NK-92 (cell line): ENCODE measurements around the gene BNIP5.
"Not testable (repeated sequence)": the region's sequence is repeated elsewhere in the genome, so short reads cannot be mapped to it uniquely, and the experiment has no call there.

ENCODE experiments used
- DNase-seq: peaks from one replicate; lab custom pipeline; 2025; ENCODE audit not compliant: unreplicated experiment; lab: John Stamatoyannopoulos, UW

Gene BNIP5

DNA sequence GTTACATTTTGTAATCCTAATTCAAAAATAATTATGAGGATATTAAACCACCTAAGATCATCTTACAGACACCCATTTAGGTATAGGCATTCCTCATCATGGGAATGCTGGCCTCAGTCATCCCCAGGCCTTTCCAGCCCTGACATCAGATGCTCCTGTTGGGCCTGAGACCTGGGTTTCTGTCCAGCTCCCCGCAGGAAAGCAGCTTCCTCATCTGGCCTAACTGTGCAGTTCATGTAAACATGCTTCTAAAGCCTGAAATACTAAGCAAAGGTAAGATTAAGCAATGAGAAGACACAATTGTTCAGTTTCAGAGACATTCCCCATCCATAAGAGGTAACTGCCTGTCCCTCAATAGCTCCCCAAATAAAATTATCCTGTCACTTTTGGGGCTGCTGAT is 31.7 kb upstream of the BNIP5 start:
- no peak for DNase-seq

DNA sequence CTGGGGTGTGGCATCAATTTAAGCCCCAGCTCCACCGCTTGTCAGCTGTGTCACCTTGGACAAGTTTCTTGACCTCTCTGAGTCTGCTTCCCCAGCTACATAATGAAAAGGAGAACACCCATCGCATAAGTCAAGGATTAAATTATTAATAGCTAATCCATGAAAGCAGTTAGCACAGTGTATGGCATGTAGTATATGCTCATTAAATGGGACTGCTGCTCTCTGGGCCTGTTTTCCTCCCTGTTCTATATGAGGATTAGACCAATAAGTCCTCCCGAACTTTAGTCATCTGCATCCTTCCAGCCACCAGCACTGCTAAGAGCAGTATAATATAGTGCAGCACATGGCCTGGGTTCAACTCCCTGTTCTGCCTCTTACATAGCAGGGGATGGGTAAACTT is 31.1 kb upstream of the BNIP5 start:
- no peak for DNase-seq

- no peak for DNase-seq
Measured at GRCh38 chr6:36364669-36365479, 28.2 kb upstream of the BNIP5 start.

DNA sequence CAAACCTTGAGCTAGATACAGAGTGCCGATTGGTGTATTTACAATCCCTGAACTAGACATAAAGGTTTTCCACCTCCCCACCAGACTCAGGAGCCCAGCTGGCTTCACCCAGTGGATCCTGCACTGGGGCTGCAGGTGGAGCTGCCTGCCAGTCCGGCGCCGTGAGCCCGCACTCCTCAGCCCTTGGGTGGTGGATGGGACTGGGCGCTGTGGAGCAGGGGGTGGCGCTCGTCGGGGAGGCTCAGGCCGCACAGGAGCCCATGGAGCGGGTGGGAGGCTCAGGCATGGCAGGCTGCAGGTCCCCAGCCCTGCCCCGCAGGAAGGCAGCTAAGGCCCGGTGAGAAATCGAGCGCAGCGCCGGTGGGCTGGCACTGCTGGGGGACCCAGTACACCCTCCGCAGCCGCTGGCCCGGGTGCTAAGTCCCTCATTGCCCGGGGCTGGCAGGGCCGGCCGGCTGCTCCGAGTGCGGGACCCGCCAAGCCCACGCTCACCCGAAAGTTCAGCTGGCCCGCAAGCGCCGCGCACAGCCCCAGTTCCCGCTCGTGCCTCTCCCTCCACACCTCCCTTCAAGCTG is 27.5 kb upstream of the BNIP5 start:
- DNase-seq = not testable (repeated sequence)

- not testable (repeated sequence) for DNase-seq
Measured at GRCh38 chr6:36363371-36363752, 26.7 kb upstream of the BNIP5 start.

DNA sequence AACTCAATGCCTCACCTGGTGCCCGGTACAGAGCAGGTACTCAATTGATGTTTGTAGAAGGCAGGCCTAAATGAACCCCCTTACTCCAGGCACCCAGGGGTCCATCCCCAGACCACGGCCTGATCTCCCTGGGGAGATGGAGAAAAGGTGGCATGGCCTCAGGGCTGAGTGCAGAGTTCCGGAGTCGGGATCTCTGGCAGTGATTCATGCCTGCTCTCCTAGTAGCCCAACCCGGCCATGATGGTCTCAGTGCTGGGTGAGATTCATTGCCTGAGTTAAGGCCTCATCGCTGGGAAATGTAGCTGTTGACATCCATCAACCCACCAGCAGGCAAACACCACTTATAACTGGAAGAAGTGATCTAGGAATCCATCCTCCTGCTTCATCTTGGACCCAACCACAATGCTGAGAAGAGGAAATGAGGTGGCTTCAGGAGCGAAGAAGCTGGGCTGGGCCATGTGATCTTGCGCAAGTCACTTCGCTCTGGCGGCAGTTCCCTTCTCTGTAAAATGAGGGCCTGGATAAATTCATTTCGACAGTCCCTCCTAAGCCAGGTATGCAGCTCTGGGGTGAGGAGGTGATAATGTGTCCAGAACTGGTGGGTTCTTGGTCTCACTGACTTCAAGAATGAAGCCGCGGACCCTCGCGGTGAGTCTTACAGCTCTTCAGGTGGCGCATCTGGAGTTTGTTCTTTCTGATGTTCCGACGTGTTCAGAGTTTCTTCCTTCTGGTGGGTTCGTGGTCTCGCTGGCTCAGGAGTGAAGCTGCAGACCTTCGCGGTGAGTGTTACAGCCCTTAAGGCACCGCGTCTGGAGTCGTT is 26.1 kb upstream of the BNIP5 start:
- no peak for DNase-seq

GRCh38 chr6:36361071-36361470 is 24.4 kb upstream of the BNIP5 start:
- no peak for DNase-seq

DNA sequence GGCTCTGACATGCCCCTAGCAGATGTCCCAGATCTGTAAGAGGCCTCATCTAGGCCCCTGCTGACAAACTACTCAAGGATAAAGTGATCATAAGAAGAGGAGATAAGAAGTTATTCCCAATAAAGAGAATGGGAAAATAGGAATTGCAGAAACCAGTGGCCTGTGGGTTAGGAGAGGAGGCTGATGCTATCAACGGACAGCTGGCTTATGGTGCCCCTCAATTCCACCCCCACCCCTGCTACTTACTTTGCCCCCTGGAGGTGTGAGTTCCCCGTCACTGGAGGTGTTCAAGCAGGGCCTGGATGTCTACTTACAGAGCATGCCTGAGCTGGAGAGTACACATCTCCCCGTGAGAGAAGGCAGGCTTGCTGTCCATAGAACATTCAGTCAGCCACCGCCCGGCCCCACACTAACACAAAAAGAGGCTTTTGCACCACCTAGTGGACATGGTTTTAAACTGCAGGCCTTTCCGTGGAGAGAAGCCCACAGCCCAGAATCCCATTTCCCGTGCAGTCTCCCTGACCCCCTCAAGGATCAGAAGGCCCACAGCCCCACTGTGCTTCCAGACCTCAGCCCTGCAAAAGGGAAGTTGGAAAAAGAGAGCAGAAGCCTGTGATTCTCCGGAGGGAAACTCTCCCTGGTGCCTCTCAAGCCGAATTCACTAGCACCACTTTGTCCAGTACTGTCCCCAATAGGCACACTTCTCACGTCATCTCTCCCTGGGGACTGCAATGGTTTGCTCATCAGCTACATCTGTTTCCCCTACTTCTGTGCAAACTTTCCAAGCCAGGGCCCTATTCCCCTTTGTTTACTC is 23.8 kb upstream of the BNIP5 start:
- no peak for DNase-seq

- no peak for DNase-seq
Measured at GRCh38 chr6:36358226-36358915, 21.7 kb upstream of the BNIP5 start.

GRCh38 chr6:36357872-36358225 is 21.2 kb upstream of the BNIP5 start:
- DNase-seq = no peak

DNA sequence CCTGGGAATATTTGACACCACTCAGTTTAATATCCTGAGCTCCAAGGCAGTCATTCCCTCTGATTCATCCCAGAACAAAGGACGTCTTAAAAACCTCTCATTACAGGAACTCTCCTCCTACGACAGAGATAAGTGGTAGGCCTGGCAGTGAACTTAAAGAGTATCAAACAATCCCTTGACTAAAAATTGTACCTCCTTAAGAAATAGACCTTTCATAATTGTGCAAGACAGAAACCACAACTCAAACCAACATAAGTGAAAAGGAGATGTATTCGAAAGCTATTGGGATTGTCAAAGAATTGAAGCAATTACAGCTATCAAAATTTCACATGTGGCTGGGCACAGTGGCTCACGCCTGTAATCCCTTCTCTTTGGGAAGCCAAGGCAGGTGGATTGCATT is 19.1 kb upstream of the BNIP5 start:
- no peak for DNase-seq

DNA sequence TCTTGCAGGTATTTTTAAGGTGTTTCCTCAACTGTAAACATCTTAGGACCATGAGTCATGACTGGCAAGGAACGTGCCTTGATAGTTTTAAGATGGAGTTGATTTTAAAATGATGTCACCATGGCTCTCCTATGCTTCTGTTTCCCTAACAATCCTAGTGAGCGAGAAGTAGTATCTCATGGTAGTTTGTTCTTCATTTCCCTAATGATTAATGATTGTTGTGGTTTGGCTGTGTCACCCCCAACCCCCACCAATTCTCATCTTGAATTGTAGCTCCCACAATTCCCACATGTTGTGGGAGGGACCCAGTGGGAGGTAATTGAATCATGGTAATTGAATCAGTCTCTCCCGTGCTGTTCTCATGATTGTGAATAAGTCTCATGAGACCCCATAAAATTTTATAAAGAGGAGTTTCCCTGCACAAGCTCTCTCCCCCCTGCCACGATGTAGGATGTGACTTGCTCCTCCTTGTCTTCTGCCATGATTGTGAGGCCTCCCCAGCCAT is 16.8 kb upstream of the BNIP5 start:
- DNase-seq = no peak

DNA sequence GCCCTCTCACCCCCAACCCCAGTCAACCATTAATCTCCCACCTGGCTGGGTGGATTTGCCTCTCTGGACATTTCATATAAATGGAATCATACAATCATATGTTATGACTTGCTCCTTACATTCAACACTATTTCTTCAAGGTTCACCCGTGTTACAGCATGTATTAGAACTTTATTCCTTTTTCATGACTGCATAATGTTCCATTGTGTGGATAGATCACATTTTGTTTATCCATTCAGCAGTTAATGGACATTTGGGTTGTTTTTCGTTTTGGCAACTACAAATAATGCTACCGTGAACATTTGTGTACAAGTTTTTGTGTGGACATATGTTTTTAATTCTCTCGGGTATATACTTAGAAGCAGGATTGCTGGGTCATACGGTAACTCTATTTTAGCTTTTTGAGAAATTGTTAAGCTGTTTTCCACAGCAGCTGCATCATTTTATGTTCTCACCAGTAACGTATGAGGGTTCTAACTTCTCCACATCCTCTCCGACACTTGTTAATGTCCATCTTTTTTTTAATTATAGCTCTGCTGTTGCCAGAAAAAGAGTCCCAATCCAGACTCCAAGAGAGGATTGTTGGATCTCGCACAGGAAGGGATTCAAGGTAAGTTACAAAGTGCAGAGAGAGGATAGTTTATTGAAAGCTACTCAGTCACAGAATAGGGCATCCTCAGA is 15.9 kb upstream of the BNIP5 start:
- DNase-seq = no peak

- no peak for DNase-seq
Measured at GRCh38 chr6:36350681-36351571, 14.2 kb upstream of the BNIP5 start.

- DNase-seq = no peak
Measured at GRCh38 chr6:36350082-36350481, 13.4 kb upstream of the BNIP5 start.

DNA sequence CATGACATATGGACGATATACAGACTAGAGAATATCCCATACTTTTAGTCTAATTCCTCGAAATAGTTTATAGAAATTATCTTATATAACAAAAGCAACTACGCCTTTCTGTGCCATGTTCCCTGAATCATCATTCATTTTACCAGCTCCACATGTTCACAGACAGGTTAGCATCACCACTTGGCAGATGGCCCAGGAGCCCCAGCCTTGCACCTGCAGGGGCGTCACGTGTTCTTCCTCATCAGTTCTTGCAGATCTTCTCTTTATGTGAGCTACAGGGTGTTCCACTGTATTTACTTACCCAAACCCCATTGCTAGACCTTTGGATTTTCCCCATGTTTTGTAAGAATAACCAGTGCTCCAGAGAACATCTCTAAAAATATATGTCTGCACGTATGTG is 12.6 kb upstream of the BNIP5 start:
- DNase-seq = no peak

- no peak for DNase-seq
Measured at GRCh38 chr6:36347621-36348020, 10.9 kb upstream of the BNIP5 start.

DNA sequence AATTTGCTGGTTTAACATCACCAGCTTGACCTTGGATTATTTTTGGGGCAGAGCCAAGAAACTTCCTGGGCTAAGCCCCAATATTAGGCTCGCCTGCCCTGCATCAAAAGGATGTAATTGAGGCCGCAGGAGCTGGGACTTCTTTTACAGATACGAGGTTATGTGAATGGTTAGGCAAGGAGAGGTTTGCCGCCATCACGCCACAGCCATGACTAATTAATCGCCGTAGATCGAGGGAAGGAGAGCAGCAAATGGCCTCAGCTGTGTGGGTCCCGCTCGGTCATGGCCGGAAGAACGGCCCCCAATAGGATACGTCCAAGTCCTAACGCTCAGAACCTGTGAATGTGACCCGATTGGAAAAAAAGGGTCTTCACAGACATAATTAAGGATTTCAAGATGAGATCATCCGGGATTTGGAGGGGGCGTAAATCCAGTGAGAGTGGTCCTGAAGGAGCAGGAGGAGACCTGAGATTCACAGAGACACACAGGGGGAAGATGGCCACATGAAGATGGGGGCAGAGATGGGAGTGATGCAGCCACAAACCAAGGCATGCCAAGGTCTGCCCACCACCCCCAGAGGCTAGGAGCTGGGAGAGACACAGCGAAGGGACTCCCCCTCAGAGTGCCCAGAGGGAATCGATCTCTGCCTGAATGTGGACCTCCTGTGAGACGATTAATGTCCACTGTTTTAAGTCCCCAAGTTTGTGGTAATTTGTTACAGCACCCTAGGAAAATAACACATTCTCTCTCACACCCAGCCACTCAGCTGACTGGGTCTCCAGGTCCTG is 10.0 kb upstream of the BNIP5 start:
- no peak for DNase-seq
